Neural cell (in vitro differentiated cells): ENCODE results near the gene CEACAM21. TPM values are rescaled to one million over a fixed set of nuclear protein-coding genes. Genes with fewer than 3 reads are reported as not detected.

Experiments
- H2AFZ ChIP-seq: fragments of 200-600, 300-800 bp; sonication (generic), shearing (Covaris generic); 2 replicates; pipeline ENCODE4 v1.6.0; 2014; ENCODE audit warnings: low read depth, mild to moderate bottlenecking, antibody characterized with exemption, low read length, moderate library complexity
- H3F3A ChIP-seq: fragments of 200-600 bp; shearing (Covaris generic); 2 replicates; pipeline ENCODE4 v1.6.1; 2016; ENCODE audit warnings: mild to moderate bottlenecking, moderate library complexity, mixed read lengths, antibody characterized with exemption, low read length; ENCODE audit not compliant: insufficient read depth, poor library complexity, severe bottlenecking
- H3K27ac ChIP-seq: fragments of 200-600, 300-800 bp; sonication (generic), shearing (Covaris generic); 2 replicates; pipeline ENCODE4 v1.5.1; 2014; ENCODE audit warnings: mild to moderate bottlenecking, low read length, moderate library complexity
- H3K27me3 ChIP-seq: fragments of 300-800, 200-600 bp; sonication (generic), shearing (Covaris generic); 2 replicates; pipeline ENCODE4 v1.6.0; 2014; ENCODE audit warnings: mild to moderate bottlenecking, low read depth, low read length, moderate library complexity; ENCODE audit not compliant: insufficient read depth
- H3K36me3 ChIP-seq: fragments of 300-800, 200-600 bp; sonication (generic), shearing (Covaris generic); 2 replicates; pipeline ENCODE4 v1.5.1; 2014; ENCODE audit warnings: mild to moderate bottlenecking, antibody characterized with exemption, low read length, moderate library complexity; ENCODE audit not compliant: insufficient read depth
- H3K4me2 ChIP-seq: fragments of 300-800, 200-600 bp; sonication (generic), shearing (Covaris generic); 2 replicates; pipeline ENCODE4 v1.6.0; 2014; ENCODE audit warnings: mild to moderate bottlenecking, low read length
- H3K4me3 ChIP-seq: fragments of 300-800, 200-600 bp; sonication (generic), shearing (Covaris generic); 2 replicates; pipeline ENCODE4 v1.5.1; 2014; ENCODE audit warnings: mild to moderate bottlenecking, low read length, moderate library complexity
- H3K79me2 ChIP-seq: fragments of 200-600 bp; shearing (Covaris generic); replicated peaks from 2 replicates; pipeline ENCODE4 v1.6.0; 2014; ENCODE audit warnings: mild to moderate bottlenecking, low read length, moderate library complexity; ENCODE audit not compliant: insufficient read depth
- H3K9ac ChIP-seq: fragments of 300-800, 200-600 bp; sonication (generic), shearing (Covaris generic); 2 replicates; pipeline ENCODE4 v1.6.1; 2016; ENCODE audit warnings: mild to moderate bottlenecking, low read length, mixed read lengths
- H3K9me2 ChIP-seq: fragments of 200-600 bp; shearing (Covaris generic); 2 replicates; pipeline ENCODE4 v1.6.1; 2016; ENCODE audit warnings: mild to moderate bottlenecking, low read length, mixed read lengths; ENCODE audit not compliant: insufficient read depth
- H3K9me3 ChIP-seq: fragments of 200-600, 300-800 bp; sonication (generic), shearing (Covaris generic); 2 replicates; pipeline ENCODE4 v1.6.1; 2016; ENCODE audit warnings: mild to moderate bottlenecking, mixed run types, low read length, moderate library complexity, mixed read lengths
- H4K20me1 ChIP-seq: fragments of 200-600 bp; shearing (Covaris generic); 2 replicates; pipeline ENCODE4 v1.6.1; 2016; ENCODE audit warnings: mild to moderate bottlenecking, mixed run types; ENCODE audit not compliant: insufficient read depth
- CTCF ChIP-seq: fragments of 450-650 bp; IDR thresholded peaks from 2 replicates; pipeline ENCODE4 v1.5.1; 2014; ENCODE audit warnings: antibody characterized with exemption, mild to moderate bottlenecking, moderate library complexity; ENCODE audit not compliant: poor library complexity, severe bottlenecking
- EP300 ChIP-seq: fragments of 450-650 bp; conservative IDR thresholded peaks from 2 replicates; pipeline ENCODE4 v1.6.1; 2014; ENCODE audit warnings: antibody characterized with exemption, mild to moderate bottlenecking, moderate library complexity; ENCODE audit not compliant: poor library complexity, severe bottlenecking
- EZH2 ChIP-seq: fragments of 200-600, 300-800 bp; shearing (Covaris generic), sonication (generic); IDR thresholded peaks from 2 replicates; pipeline ENCODE4 v1.6.1; 2014; ENCODE audit warnings: antibody characterized with exemption, low read length, borderline replicate concordance, mild to moderate bottlenecking; ENCODE audit not compliant: insufficient read depth, poor library complexity, severe bottlenecking
- MXI1 ChIP-seq: fragments of 450-650 bp; conservative IDR thresholded peaks from 2 replicates; pipeline ENCODE4 v1.6.1; 2014; ENCODE audit warnings: antibody characterized with exemption, mild to moderate bottlenecking; ENCODE audit not compliant: poor library complexity, severe bottlenecking
- POLR2AphosphoS5 ChIP-seq: IDR thresholded peaks from 2 replicates; pipeline ENCODE4 v1.6.1; 2012
- RAD21 ChIP-seq: fragments of 450-650 bp; conservative IDR thresholded peaks from 2 replicates; pipeline ENCODE4 v1.6.1; 2014; ENCODE audit warnings: antibody characterized with exemption, mild to moderate bottlenecking, moderate library complexity
- REST ChIP-seq: IDR thresholded peaks from 2 replicates; pipeline ENCODE4 v1.6.1; 2012; ENCODE audit warnings: borderline replicate concordance
- SMC3 ChIP-seq: fragments of 450-650 bp; conservative IDR thresholded peaks from 2 replicates; pipeline ENCODE4 v1.6.1; 2014; ENCODE audit warnings: antibody characterized with exemption, mild to moderate bottlenecking, moderate library complexity; ENCODE audit not compliant: poor library complexity
- TAF1 ChIP-seq: IDR thresholded peaks from 2 replicates; pipeline ENCODE4 v1.6.1; 2012; ENCODE audit warnings: low read depth
- polyA plus RNA-seq: library from polyadenylated mRNA; depleted of rRNA; stranded (reverse); fragments of >200 nt; gene quantifications from 2 replicates; pipeline ENCODE4 v1.2.3, GENCODE V29; 2014

CEACAM21 gene
- polyA plus RNA-seq, 1 donor from 2014 or later = 2.9 TPM

DNA sequence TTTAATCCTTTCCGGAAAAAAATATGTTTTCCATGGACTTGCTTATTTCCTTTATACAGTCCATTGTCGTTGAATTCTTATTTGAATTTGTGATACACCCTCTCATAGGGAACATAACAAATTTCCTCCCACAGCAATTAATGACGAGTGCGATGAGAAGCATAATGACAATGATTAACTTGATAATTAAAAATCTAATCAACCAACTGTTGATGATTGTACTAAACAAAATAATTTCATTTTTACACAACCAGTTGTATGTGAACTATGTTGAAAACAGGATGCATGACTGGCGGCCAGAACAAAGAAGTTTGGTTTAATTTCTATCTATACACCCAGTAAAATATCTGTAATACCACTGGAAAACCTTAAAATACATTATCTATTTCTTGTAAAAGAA, 26.1 kb upstream of the CEACAM21 start:
- Histone ChIP-seq H3K36me3 (no peaks in the 10 kb centered on the region), H3K4me3 (no peak overlapping the region), H3F3A (no peaks in the 10 kb centered on the region), H3K4me2 (no peak overlapping the region), H3K27me3 (no peaks in the 10 kb centered on the region), H3K79me2 (no peaks in the 10 kb centered on the region), H3K9me3 (no peaks in the 10 kb centered on the region), H3K27ac (no peak overlapping the region), H4K20me1 (no peaks in the 10 kb centered on the region), H3K9me2 (no peaks in the 10 kb centered on the region), H3K9ac (no peak overlapping the region), H2AFZ (no peak overlapping the region)
- TF ChIP-seq RAD21 = no peak

- H3K27ac ChIP-seq = no peak overlapping the region
- H3K9me2 ChIP-seq = no peaks in the 10 kb centered on the region
- no peaks in the 10 kb centered on the region for H3K27me3 ChIP-seq
- no peak overlapping the region for H2AFZ ChIP-seq
- TF ChIP-seq MXI1 (no peak), POLR2AphosphoS5 (no peak), RAD21 (no peak), CTCF (no peak), EP300 (no peak), REST (no peak), EZH2 (no peak), SMC3 (no peak), TAF1 (no peak)
- H3K9ac ChIP-seq = no peak overlapping the region
- H3K36me3 ChIP-seq = no peaks in the 10 kb centered on the region
- no peaks in the 10 kb centered on the region for H3F3A ChIP-seq
- H4K20me1 ChIP-seq = no peaks in the 10 kb centered on the region
- no peak overlapping the region for H3K4me3 ChIP-seq
- H3K79me2 ChIP-seq = no peaks in the 10 kb centered on the region
- H3K9me3 ChIP-seq = no peaks in the 10 kb centered on the region
- no peak overlapping the region for H3K4me2 ChIP-seq
Measured at GRCh38 chr19:41551212-41551610, 24.8 kb upstream of the CEACAM21 start.

GRCh38 chr19:41551711-41552110, 24.3 kb upstream of the CEACAM21 start:
- Histone ChIP-seq H3K4me3 (no peak overlapping the region), H2AFZ (no peak overlapping the region), H3K9me3 (no peaks in the 10 kb centered on the region), H3K27me3 (no peaks in the 10 kb centered on the region), H3K27ac (no peak overlapping the region), H4K20me1 (no peaks in the 10 kb centered on the region), H3K79me2 (no peaks in the 10 kb centered on the region), H3K36me3 (no peaks in the 10 kb centered on the region), H3K9me2 (no peaks in the 10 kb centered on the region), H3K9ac (no peak overlapping the region), H3F3A (no peaks in the 10 kb centered on the region), H3K4me2 (no peak overlapping the region)
- no peak for TF ChIP-seq EZH2
- no peak for TF ChIP-seq REST
- no peak for TF ChIP-seq SMC3
- TF ChIP-seq RAD21 = no peak
- no peak for TF ChIP-seq EP300
- no peak for TF ChIP-seq POLR2AphosphoS5
- TF ChIP-seq TAF1 = no peak
- TF ChIP-seq MXI1 = no peak
- no peak for TF ChIP-seq CTCF
